ENCODE results near the gene TENT5A.
"Not testable (repeated sequence)": the region's sequence is repeated elsewhere in the genome, so short reads cannot be mapped to it uniquely, and the experiment has no call there.

The TENT5A gene

GRCh38 chr6:81752084-81752920 lies at the start of gene TENT5A:
TSS of gene TENT5A (minus strand) at chr6:81752681. CDS start at chr6:81752141, 540 bp downstream.
- peak; percentile 84 for DNase-seq

DNA sequence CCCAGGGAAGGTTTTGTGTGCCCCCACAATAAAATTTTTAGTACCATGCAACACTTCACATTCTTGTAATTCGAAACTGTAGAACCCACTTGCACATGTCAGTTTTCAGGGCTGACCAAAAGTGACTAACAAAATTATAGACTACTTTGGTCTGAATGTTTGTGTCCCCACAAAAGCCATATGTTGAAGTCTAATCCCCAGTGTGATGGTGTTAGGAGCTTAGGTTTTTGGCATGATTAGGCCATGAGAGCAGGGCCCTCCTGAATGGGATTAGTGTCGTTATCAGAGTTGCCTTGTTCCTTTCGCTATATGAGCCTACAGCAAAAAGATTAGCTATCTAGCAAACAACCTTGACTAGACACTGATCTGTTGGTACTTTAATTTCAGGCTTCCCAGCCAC lies 49.0 kb upstream of the TENT5A start:
- peak; percentile 96 for DNase-seq

GRCh38 chr6:81800666-81801065 lies 48.2 kb upstream of the TENT5A start:
- peak; percentile 42 for DNase-seq

DNA sequence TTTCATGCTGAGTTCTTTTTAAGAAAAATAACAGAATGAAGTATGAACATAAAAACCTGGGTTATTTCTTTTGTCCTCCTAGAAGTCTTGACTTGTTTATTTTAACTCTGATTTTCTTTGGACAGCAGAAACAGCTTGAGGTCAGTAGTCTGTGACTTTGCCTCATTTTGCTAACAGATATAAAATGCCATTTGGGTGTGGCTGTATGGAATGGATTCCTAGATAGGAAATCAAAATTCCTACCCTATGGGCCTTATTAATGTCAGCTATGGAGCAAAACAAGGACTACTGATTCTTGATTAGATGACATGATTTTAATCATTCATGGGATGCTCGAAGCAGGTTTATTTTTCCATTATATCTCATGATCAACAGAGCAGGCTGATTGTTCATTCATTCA lies 46.8 kb upstream of the TENT5A start:
- no peak for DNase-seq

DNA sequence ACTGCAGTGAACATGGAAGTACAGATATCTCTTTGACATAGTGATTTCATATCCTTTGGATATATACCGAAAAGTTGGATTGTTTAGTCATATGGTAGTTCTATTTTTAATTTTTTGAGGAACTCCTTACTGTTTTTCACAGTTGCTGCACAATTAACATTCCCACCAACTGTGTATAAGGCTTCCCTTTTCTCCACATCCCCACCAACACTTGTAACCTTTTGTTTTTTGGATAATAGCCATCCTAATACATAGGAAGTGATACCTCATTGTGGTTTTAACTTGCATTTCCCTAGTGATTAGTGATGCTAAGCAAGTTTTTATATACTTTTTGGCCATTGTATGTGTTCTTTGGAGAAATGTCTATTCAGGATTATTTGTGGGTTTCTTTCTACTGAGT lies 45.1 kb upstream of the TENT5A start:
- no peak for DNase-seq

DNA sequence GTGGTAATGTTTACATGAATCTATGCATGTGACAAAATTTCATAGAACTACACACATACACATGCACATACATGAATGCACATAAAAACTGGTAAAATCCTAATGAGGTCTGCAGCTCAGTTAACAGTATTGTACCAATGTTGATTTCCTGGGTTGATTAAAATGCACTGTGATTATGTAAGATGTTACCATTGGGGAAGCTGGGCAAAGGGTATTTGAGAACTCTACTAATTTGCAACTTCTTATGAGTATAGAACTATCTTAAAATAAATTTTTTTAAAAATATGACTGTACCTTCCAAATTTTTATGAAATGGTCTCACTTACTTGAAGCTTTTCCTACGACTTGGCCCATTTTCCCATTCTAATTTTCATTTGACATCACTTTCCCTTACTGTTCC lies 43.4 kb upstream of the TENT5A start:
- no peak for DNase-seq

GRCh38 chr6:81793821-81794475 lies 41.5 kb upstream of the TENT5A start:
- DNase-seq, result no peak

DNA sequence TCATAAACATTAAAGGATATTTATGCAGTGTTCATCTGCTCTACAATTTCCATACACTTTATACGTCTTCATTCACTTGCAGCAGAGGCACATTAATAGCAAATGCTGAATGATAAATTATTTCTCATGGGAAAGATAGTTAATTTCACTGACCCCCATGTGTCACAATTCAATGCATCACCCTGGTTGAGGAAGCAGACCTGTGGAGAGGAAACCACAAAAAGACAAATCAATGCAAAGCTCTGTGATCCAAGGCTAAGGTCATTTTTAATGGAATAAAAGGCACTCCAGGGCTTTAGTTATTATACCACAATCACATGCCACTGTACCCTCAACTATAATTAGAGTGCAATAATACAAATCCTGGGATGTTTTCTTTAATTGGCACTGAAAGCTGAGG lies 40.3 kb upstream of the TENT5A start:
- no peak for DNase-seq

DNA sequence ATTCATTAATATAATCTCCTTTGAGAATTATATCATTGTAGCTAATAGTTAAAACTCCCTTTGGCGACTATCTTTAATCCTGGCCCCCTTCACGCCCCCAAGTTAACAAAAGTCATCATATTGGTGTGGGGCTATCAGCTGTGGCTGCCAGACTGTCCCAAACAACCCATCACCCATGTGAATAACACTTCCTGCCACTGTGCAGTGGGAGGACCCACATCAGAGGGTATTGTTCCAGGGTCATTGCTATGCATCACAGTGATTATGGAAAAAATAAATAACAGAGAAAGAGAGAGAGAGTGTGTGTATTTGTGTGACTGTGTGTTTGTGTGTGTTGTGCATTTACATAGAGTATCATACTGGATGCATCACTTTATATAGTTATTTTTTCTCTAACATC lies 39.3 kb upstream of the TENT5A start:
- DNase-seq, result no peak

GRCh38 chr6:81790034-81790433 lies 37.6 kb upstream of the TENT5A start:
- no peak for DNase-seq

DNA sequence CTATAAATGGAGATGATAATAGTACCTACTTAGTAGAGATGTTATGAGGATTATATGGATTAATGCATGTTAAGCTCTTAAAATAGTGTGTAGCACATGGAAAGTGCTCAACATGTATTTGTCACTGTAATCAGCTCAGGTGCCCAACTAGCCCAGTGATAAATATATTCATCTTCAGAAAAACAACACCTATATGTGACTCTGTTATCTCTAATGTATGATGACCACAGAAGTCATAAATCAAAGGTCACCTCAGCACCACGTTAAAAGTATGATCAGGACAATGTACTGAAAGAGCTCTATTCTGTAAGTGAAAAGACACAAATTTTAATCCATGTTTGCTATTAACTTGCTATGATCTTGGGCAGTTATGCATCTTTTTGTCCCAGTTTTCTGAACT lies 36.8 kb upstream of the TENT5A start:
- no peak for DNase-seq

GRCh38 chr6:81788748-81789147 lies 36.3 kb upstream of the TENT5A start:
- DNase-seq, result peak; percentile 29

GRCh38 chr6:81787313-81788068 lies 35.0 kb upstream of the TENT5A start:
- DNase-seq, result peak; percentile 3

DNA sequence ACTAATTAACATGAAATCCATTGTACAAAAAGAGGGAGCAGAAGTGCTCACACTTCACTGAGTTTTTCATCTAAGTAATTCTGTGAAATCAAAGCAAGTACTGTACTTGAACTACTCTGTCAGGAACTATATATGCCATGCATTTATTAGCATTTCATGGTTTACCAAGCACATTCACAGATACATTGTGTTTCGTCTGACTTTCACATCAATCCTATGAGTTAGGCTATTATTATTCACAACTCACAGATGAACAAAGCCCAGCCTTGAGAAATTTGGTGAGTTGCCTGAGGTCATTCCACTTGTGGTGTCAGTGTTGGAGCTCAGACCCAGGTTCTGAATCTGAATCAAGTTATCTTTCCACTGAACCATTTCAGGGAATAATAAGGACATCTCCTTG lies 33.7 kb upstream of the TENT5A start:
- no peak for DNase-seq

GRCh38 chr6:81785377-81785776 lies 32.9 kb upstream of the TENT5A start:
- no peak for DNase-seq

DNA sequence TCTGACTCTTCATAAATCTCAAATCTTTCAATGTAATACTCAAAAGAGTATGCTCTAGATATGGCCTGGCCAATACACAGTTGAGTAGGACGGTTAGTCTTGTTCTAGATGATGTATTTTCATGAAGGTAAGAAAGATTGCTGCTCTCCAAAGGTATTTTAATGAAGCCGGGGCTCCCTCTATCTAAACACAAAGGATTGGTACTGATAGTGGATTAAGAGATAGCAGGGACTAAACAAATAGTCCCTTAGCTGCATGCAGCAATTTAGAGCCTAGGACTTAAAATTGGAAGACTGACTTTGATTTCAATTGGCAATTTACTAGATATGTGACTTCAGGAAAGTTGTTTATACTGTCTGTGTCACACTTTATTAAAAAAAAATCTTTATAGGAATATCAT lies 31.4 kb upstream of the TENT5A start:
- no peak for DNase-seq

- no peak for DNase-seq
These were observed 29.1 kb upstream of the TENT5A start for GRCh38 chr6:81781624-81782023.

DNA sequence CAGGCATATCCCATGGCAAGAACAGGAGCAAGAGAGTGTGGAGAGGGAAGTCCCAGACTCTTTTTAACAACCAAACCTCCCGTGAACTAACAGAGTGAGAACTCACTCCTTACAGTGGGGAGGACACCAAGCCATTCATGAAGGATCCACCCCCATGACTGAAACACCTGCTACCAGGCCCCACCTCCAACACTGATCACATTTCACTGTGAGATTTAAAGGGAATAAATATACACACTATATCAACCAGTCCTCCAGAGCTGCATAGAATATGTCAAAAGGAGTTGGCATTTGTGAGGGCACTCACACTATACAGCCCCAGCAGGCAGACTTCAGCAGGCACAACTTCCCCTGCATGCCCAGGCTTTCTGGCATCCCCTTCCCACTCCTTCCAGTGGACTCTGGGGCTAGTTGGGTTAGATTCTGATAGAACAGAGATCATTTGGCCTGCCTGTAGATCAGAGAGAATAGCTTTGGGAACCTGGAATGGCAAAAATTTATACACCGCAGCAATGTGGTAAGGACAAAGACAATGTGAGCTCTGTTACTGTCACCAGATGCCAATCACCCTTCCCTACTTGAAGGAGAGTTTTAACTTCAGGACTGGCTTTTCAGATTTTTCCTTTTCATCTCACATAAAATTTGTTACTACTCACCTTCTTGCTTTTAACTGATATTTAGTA lies 25.2 kb upstream of the TENT5A start:
- DNase-seq, result no peak

GRCh38 chr6:81776219-81776618 lies 23.7 kb upstream of the TENT5A start:
- DNase-seq, result not testable (repeated sequence)

GRCh38 chr6:81774542-81774941 lies 22.1 kb upstream of the TENT5A start:
- DNase-seq, result no peak

GRCh38 chr6:81773887-81774286 lies 21.4 kb upstream of the TENT5A start:
- DNase-seq, result no peak

- no peak for DNase-seq
These were observed 20.3 kb upstream of the TENT5A start for GRCh38 chr6:81772741-81773140.

- no peak for DNase-seq
These were observed 18.6 kb upstream of the TENT5A start for GRCh38 chr6:81771097-81771496.

Data from NCI-H82 (cell line).